ENCODE data around the gene RNF175. TPM values are rescaled to one million over a fixed set of nuclear protein-coding genes. Genes with fewer than 3 reads are reported as not detected.

Gene RNF175
- total RNA-seq = under 1 TPM in 2 of 4 donors, not detected in 2; 0.39 to 0.63 TPM

- H3K27me3 ChIP-seq = peaks cover 0 to 25% of the 10 kb centered on the region in 2 donors
- DNase-seq (ENCODE audit: low spot score in 2 of 2) = no peak
- peak within 1 kb of the TSS; percentile 13 to 49 (median 38) for H3K4me3 ChIP-seq
- WGBS, 2 donors = 8 to 11% methylated on average over 25 to 71 of the region's 76 CpGs
- no peaks in the 10 kb centered on the region for H3K36me3 ChIP-seq
- peaks cover 0 to 8% (median 0%) of the 10 kb centered on the region in 4 donors for H3K9me3 ChIP-seq
- no peak within 1 kb of the TSS for H3K27ac ChIP-seq
- TF ChIP-seq CTCF (IDR thresholded peaks at IDR 0.05) = no peak
- no peak for TF ChIP-seq EP300 (IDR thresholded peaks at IDR 0.05)
- TF ChIP-seq POLR2A (IDR thresholded peaks at IDR 0.05) = no peak
- peaks cover 0 to 12% (median 0%) of the 10 kb centered on the region in 4 donors for H3K4me1 ChIP-seq
Measured at GRCh38 chr4:153759407-153760316, at the start of gene RNF175. Gene RNF175 (minus strand): TSS chr4:153760024. CDS start chr4:153759862, 162 bp downstream.

GRCh38 chr4:153809307-153809706 is 49.5 kb upstream of the RNF175 start:
- DNase-seq (ENCODE audit: low spot score in 2 of 2) = no peak
- no peaks in the 10 kb centered on the region for H3K4me1 ChIP-seq
- no peak for TF ChIP-seq CTCF (IDR thresholded peaks at IDR 0.05)
- no peak for TF ChIP-seq POLR2A (IDR thresholded peaks at IDR 0.05)
- TF ChIP-seq EP300 (IDR thresholded peaks at IDR 0.05) = no peak
- H3K36me3 ChIP-seq = no peaks in the 10 kb centered on the region
- H3K4me3 ChIP-seq = no peak overlapping the region
- no peaks in the 10 kb centered on the region for H3K27me3 ChIP-seq
- peaks cover 0 to 2% (median 0%) of the 10 kb centered on the region in 4 donors for H3K9me3 ChIP-seq
- H3K27ac ChIP-seq = no peak overlapping the region

- Histone ChIP-seq H3K27me3 (no peaks in the 10 kb centered on the region), H3K27ac (no peak overlapping the region), H3K36me3 (no peaks in the 10 kb centered on the region), H3K4me1 (no peaks in the 10 kb centered on the region), H3K4me3 (no peak overlapping the region), H3K9me3 (peaks cover 0 to 2% (median 0%) of the 10 kb centered on the region in 4 donors)
- 76 to 86% methylated on average over 1 of the region's 1 CpG for WGBS, 2 donors
- no peak for DNase-seq (ENCODE audit: low spot score in 2 of 2)
- no peak for TF ChIP-seq CTCF (IDR thresholded peaks at IDR 0.05)
- TF ChIP-seq EP300 (IDR thresholded peaks at IDR 0.05) = no peak
- no peak for TF ChIP-seq POLR2A (IDR thresholded peaks at IDR 0.05)
Measured at GRCh38 chr4:153808175-153808574, 48.4 kb upstream of the RNF175 start.

- no peak for TF ChIP-seq EP300 (IDR thresholded peaks at IDR 0.05)
- no peak for TF ChIP-seq CTCF (IDR thresholded peaks at IDR 0.05)
- TF ChIP-seq POLR2A (IDR thresholded peaks at IDR 0.05) = no peak
- Histone ChIP-seq H3K4me3 (no peak overlapping the region), H3K4me1 (no peaks in the 10 kb centered on the region), H3K27ac (no peak overlapping the region), H3K36me3 (no peaks in the 10 kb centered on the region), H3K9me3 (no peaks in the 10 kb centered on the region), H3K27me3 (no peaks in the 10 kb centered on the region)
- no peak for DNase-seq (ENCODE audit: low spot score in 2 of 2)
- 92 to 95% methylated on average over 29 to 30 of the region's 30 CpGs for WGBS, 2 donors
Measured at GRCh38 chr4:153806073-153806472, 46.2 kb upstream of the RNF175 start.

GRCh38 chr4:153804722-153805121 is 44.9 kb upstream of the RNF175 start:
- no peak for TF ChIP-seq EP300 (IDR thresholded peaks at IDR 0.05)
- Histone ChIP-seq H3K36me3 (no peaks in the 10 kb centered on the region), H3K27ac (no peak overlapping the region), H3K9me3 (no peaks in the 10 kb centered on the region), H3K4me3 (no peak overlapping the region), H3K4me1 (no peaks in the 10 kb centered on the region), H3K27me3 (no peaks in the 10 kb centered on the region)
- no peak for DNase-seq (ENCODE audit: low spot score in 2 of 2)
- WGBS, 2 donors = 33 to 40% methylated on average over 2 to 3 of the region's 3 CpGs
